HG03457 (cell line): Measurements from ENCODE around the gene GULP1.
"Not testable (repeated sequence)": the region's sequence is repeated elsewhere in the genome, so short reads cannot be mapped to it uniquely, and the experiment has no call there.

Experiments used
- ATAC-seq: cut with Tn5 transposase; IDR thresholded peaks from one replicate; pipeline ENCODE4 v1.9.1; 2021; ENCODE audit warnings: moderate number of reproducible peaks; ENCODE audit not compliant: unreplicated experiment

The GULP1 gene

GRCh38 chr2:188522517-188522916 is 230.8 kb downstream of the GULP1 start:
- no peak for ATAC-seq

- ATAC-seq, result no peak
These were observed 232.2 kb downstream of the GULP1 start for GRCh38 chr2:188523919-188524318.

- no peak for ATAC-seq
These were observed 232.9 kb downstream of the GULP1 start for GRCh38 chr2:188524519-188525113.

- no peak for ATAC-seq
These were observed 235.0 kb downstream of the GULP1 start for GRCh38 chr2:188526701-188527100.

GRCh38 chr2:188527141-188527540 is 235.5 kb downstream of the GULP1 start:
- no peak for ATAC-seq

- no peak for ATAC-seq
These were observed 235.9 kb downstream of the GULP1 start for GRCh38 chr2:188527581-188527993.

- ATAC-seq, result no peak
These were observed 238.0 kb downstream of the GULP1 start for GRCh38 chr2:188529710-188530109.

- ATAC-seq, result no peak
These were observed 243.2 kb downstream of the GULP1 start for GRCh38 chr2:188534875-188535274.

GRCh38 chr2:188551671-188552070 is 260.0 kb downstream of the GULP1 start:
- ATAC-seq, result no peak

- ATAC-seq, result no peak
These were observed 265.4 kb downstream of the GULP1 start for GRCh38 chr2:188557081-188557480.

- ATAC-seq, result not testable (repeated sequence)
These were observed 267.8 kb downstream of the GULP1 start for GRCh38 chr2:188559455-188559854.

GRCh38 chr2:188561473-188561979 is 269.9 kb downstream of the GULP1 start:
- no peak for ATAC-seq

GRCh38 chr2:188569431-188570165 is 277.9 kb downstream of the GULP1 start:
- no peak for ATAC-seq

GRCh38 chr2:188570370-188570769 is 278.7 kb downstream of the GULP1 start:
- no peak for ATAC-seq

- ATAC-seq, result no peak
These were observed 280.0 kb downstream of the GULP1 start for GRCh38 chr2:188571543-188572303.

- no peak for ATAC-seq
These were observed 280.9 kb downstream of the GULP1 start for GRCh38 chr2:188572592-188572991.

GRCh38 chr2:188573453-188573852 is 281.8 kb downstream of the GULP1 start:
- no peak for ATAC-seq

GRCh38 chr2:188576006-188576405 is 284.3 kb downstream of the GULP1 start:
- ATAC-seq, result no peak

GRCh38 chr2:188576651-188577050 is 285.0 kb downstream of the GULP1 start:
- ATAC-seq, result no peak

- ATAC-seq, result no peak
These were observed 285.6 kb downstream of the GULP1 start for GRCh38 chr2:188577231-188577630.

- no peak for ATAC-seq
These were observed 289.1 kb downstream of the GULP1 start for GRCh38 chr2:188580738-188581137.

GRCh38 chr2:188582211-188582610 is 290.5 kb downstream of the GULP1 start:
- no peak for ATAC-seq
